Keratinocyte (primary cell): ENCODE data around the gene LGI4.

Experiments
- EZH2 ChIP-seq: IDR thresholded peaks from one replicate; pipeline ENCODE4 v1.6.1; 2012; ENCODE audit warnings: inconsistent platforms, mild to moderate bottlenecking, low read length, moderate library complexity
- TF ChIP-seq, protein P1 (sequence below), 3 experiments: IDR thresholded peaks in 1 of 3; conservative IDR thresholded peaks in 1 of 3; optimal IDR thresholded peaks in 1 of 3; 2 replicates in 2 of 3; 3 replicates in 1 of 3; pipeline versions ENCODE3 to v1.5.1; 2011; ENCODE audit warnings: low read length in 3 of 3, mild to moderate bottlenecking in 3 of 3, moderate library complexity in 2 of 3, control low read depth in 1 of 3, inconsistent platforms in 1 of 3; ENCODE audit not compliant: insufficient read depth in 2 of 3; ENCODE audit errors: extremely low read depth in 1 of 3

DNA sequence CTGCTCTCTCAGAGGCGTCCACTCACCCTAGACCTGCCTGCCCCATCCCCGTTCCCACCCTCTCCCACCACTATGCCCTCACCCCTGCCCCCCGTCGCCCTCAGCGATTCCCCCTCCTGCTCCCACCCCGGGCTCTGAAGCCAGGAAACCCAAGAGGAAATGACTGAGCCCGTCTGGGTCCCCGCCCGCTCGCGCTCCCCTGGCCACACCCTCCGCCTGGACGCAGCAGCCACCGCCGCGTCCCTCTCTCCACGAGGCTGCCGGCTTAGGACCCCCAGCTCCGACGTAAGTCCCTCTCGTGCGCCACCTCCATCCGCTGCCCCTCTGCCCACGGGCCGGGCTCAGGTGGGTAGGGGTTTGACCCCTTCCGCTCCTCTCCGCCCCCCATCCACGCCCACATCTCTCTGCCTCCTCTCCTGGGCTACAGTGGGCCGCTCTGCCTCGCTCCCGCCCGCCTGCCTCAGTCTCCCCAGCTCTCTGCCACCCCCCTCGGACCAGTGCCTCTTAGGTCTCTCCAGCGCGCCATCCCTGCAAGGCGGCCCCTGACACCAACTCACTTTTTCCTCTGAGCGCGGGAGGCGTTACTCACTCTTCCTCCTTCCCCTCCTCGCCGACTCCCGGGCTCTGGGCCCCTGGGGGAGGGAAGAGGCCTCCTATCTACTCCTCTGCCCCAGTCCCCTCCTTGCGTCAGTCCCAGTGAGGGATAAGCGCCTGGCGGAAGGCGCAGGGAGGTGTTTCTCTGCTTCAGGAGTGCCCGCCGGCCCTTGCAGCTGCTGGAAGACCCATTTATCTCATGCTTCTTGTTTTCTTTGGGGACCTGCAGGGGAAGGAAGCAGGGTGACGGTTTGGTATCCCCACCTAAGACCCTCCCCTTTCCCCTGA is 19.9 kb upstream of the LGI4 start, which contains the start of gene FXYD5:
- TF ChIP-seq, protein P1, sequence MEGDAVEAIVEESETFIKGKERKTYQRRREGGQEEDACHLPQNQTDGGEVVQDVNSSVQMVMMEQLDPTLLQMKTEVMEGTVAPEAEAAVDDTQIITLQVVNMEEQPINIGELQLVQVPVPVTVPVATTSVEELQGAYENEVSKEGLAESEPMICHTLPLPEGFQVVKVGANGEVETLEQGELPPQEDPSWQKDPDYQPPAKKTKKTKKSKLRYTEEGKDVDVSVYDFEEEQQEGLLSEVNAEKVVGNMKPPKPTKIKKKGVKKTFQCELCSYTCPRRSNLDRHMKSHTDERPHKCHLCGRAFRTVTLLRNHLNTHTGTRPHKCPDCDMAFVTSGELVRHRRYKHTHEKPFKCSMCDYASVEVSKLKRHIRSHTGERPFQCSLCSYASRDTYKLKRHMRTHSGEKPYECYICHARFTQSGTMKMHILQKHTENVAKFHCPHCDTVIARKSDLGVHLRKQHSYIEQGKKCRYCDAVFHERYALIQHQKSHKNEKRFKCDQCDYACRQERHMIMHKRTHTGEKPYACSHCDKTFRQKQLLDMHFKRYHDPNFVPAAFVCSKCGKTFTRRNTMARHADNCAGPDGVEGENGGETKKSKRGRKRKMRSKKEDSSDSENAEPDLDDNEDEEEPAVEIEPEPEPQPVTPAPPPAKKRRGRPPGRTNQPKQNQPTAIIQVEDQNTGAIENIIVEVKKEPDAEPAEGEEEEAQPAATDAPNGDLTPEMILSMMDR (optimal IDR thresholded peaks at IDR 0.05 in 1 of 3, IDR thresholded peaks at IDR 0.05 in 1 of 3, conservative IDR thresholded peaks at IDR 0.05 in 1 of 3; ENCODE audit: extremely low read depth in 1 of 3, insufficient read depth in 2 of 3, low read length in 3 of 3): no peak
- no peak for TF ChIP-seq EZH2
